Heart right ventricle (tissue), 16 donors: ENCODE measurements around the gene GRK1. TPM values are rescaled to one million over a fixed set of nuclear protein-coding genes. Genes with fewer than 3 reads are reported as not detected.

Experiments used
- ATAC-seq, 8 donors: fragments of 200-7000 bp; cut with Tn5 transposase; one replicate each; pipeline ENCODE4 v1.9.1; 2020; ENCODE audit warnings: mild to moderate bottlenecking in 8 of 8, moderate library complexity in 8 of 8, moderate number of reproducible peaks in 1 of 8
- DNase-seq, 2 donors: peaks; one replicate each; pipeline ENCODE4 v3.0.0-alpha.2; 2020
- H3K27ac ChIP-seq, 10 donors: fragments of 200-600 bp; sonication (generic) in 2 of 10; one replicate each; pipeline versions ENCODE4 v1.5.0 to v1.8.0; 2020 to 2022; ENCODE audit warnings: mild to moderate bottlenecking in 3 of 10
- H3K27me3 ChIP-seq, 7 donors: fragments of 200-600 bp; one replicate each; pipeline ENCODE4 v1.8.0; 2021 to 2022; ENCODE audit warnings: mild to moderate bottlenecking in 2 of 7
- H3K36me3 ChIP-seq, 9 donors: fragments of 200-600 bp; sonication (generic) in 1 of 9; one replicate each; pipeline versions ENCODE4 v1.5.0 to v1.8.0; 2020 to 2022; ENCODE audit warnings: mild to moderate bottlenecking in 2 of 9
- H3K4me1 ChIP-seq, 9 donors: fragments of 200-600 bp; sonication (generic) in 1 of 9; one replicate each; pipeline versions ENCODE4 v1.5.0 to v1.8.0; 2020 to 2022; ENCODE audit warnings: mild to moderate bottlenecking in 4 of 9
- H3K4me3 ChIP-seq, 10 donors: fragments of 200-600 bp; sonication (generic) in 2 of 10; one replicate each; pipeline versions ENCODE4 v1.5.0 to v1.8.0; 2020 to 2022; ENCODE audit warnings: mild to moderate bottlenecking in 7 of 10, moderate library complexity in 2 of 10
- H3K9me3 ChIP-seq, 11 donors: fragments of 200-600 bp in 10 of 11; sonication (generic) in 2 of 11; one replicate each; pipeline versions ENCODE4 v1.5.0 to v1.8.0; 2013 to 2022; ENCODE audit warnings: mild to moderate bottlenecking in 2 of 11, control low read depth in 1 of 11, moderate library complexity in 1 of 11
- CTCF ChIP-seq, 9 donors: fragments of 200-600 bp; sonication (generic) in 2 of 9; IDR thresholded peaks; one replicate each; pipeline versions ENCODE4 v1.5.0 to v1.8.0; 2021 to 2022; ENCODE audit warnings: antibody characterized with exemption in 9 of 9, mild to moderate bottlenecking in 5 of 9, moderate library complexity in 1 of 9
- WGBS, 2 donors: extraction: QIAGEN DNeasy Blood & Tissue Kit; methylation state at CpG; one replicate each; pipeline ENCODE4 v1.1.7; 2013; ENCODE audit warnings: inconsistent platforms in 1 of 2; 5-methylcytosine and 5-hydroxymethylcytosine counted together
- intact Hi-C, 10 donors: fragments of 100-400 bp; cut with DNase I; formaldehyde crosslinking; loops; one replicate each; pipeline versions ENCODE4 v1.11.1 to v1.14.2; 2022
- polyA plus RNA-seq, 2 donors: library from polyadenylated mRNA; stranded (reverse); fragments of 200-250 nt; gene quantifications; one replicate each; pipeline ENCODE4 v1.2.3, GENCODE V29; 2013
- total RNA-seq, 10 donors: library from RNA; stranded (reverse); fragmentation: NEBNext Ultra II Directional in 3 of 10; extraction: Animal tissue kit (Norgen Biotek cat#: 25700) in 3 of 10; gene quantifications; one replicate each; pipeline versions ENCODE4 v1.2.1 to v1.2.4, GENCODE V29; 2021 to 2023
- donor health status: Arrhythmogenic right ventricular cardiomyopathy.
- donor health status: ischemic (EF 13 %, LVEDD 7.1; RV severe dilation, severe dysfunction).
- donor health status: healthy with polysubstance abuse.
- donor health status: DM: no; HTN: yes; CAD: no.
- donor health status: DM: no; HTN: no; CAD: no.
- donor health status: ischemic (EF 25% LVEDD 6.9; RV normal size, moderate dysfunction).
- donor health status: ischemic (EF 25% LVEDD 5.7; RV mildly dilated, moderate dysfunction).
- donor health status: healthy.
- donor health status: DM: yes; HTN: yes; CAD: no.
- donor health status: Ischemic cardiomyopathy.
- donor health status: ischemic (EF 35%, LVEDD 5.7; RV mildly dilated, moderate dysfunction).
- donor health status: nonischemic (EF 11% LVEDD 7.7; RV severe dilation, severe dysfunction).
- donor health status: DM: yes; HTN: yes; CAD: no.
- donor health status: PGD.
- donor health status: ischemic (EF 29% LVEDD 5.4; RV normal size, mild dysfunction).
- donor health status: nonischemic (EF 23%, LVEDD 6.1; RV moderate dilation, normal function).

Gene GRK1
- total and polyA plus RNA-seq, 12 donors, result 0.01 to 0.79 (median 0.18) TPM; not detected in 4

GRCh38 chr13:113769881-113770280 is 102.9 kb downstream of the GRK1 start:
- H3K27me3 ChIP-seq, result no peaks in the 10 kb centered on the region
- no peak overlapping the region for H3K4me3 ChIP-seq
- peaks cover 0 to 7% (median 0%) of the 10 kb centered on the region in 9 donors for H3K4me1 ChIP-seq
- peaks cover 0 to 16% (median 0%) of the 10 kb centered on the region in 11 donors for H3K9me3 ChIP-seq
- ATAC-seq (no peak), DNase-seq (no peak)
- H3K36me3 ChIP-seq, result peaks cover 0 to 38% (median 0%) of the 10 kb centered on the region in 9 donors
- no peak overlapping the region for H3K27ac ChIP-seq
- WGBS, 2 donors, result 84 to 87% methylated on average over 13 of the region's 13 CpGs
- intact Hi-C loops, result no loop called here
- TF ChIP-seq CTCF (IDR thresholded peaks at IDR 0.05), result no peak

- TF ChIP-seq CTCF (IDR thresholded peaks at IDR 0.05), result no peak
- intact Hi-C loops, result no loop called here
- 70 to 75% methylated on average over 8 of the region's 8 CpGs for WGBS, 2 donors
Observed at GRCh38 chr13:113770441-113770840, 103.4 kb downstream of the GRK1 start.

GRCh38 chr13:113770937-113771336 is 103.9 kb downstream of the GRK1 start:
- Histone ChIP-seq H3K4me3 (no peak overlapping the region), H3K36me3 (peaks cover 0 to 38% (median 0%) of the 10 kb centered on the region in 9 donors), H3K4me1 (peaks cover 0 to 7% (median 0%) of the 10 kb centered on the region in 9 donors), H3K27me3 (peaks cover 0 to 6% (median 4%) of the 10 kb centered on the region in 7 donors), H3K27ac (peak overlapping the region in 1 of 10 donors; percentile 5), H3K9me3 (peaks cover 0 to 16% (median 0%) of the 10 kb centered on the region in 11 donors)
- WGBS, 2 donors, result 91 to 93% methylated on average over 5 of the region's 5 CpGs
- TF ChIP-seq CTCF (IDR thresholded peaks at IDR 0.05), result no peak
- DNase-seq (no peak), ATAC-seq (no peak)
- intact Hi-C loops, result no loop called here

More at GRCh38 chr13:113770441-113770840, 103.4 kb downstream of the GRK1 start:
- peaks cover 0 to 7% (median 0%) of the 10 kb centered on the region in 9 donors for H3K4me1 ChIP-seq
- H3K36me3 ChIP-seq, result peaks cover 0 to 38% (median 0%) of the 10 kb centered on the region in 9 donors
- no peak overlapping the region for H3K27ac ChIP-seq
- DNase-seq, result no peak
- H3K4me3 ChIP-seq, result no peak overlapping the region
- H3K27me3 ChIP-seq, result peaks cover 0 to 4% (median under 1%) of the 10 kb centered on the region in 7 donors
- no peak for ATAC-seq
- H3K9me3 ChIP-seq, result peaks cover 0 to 16% (median 0%) of the 10 kb centered on the region in 11 donors

- no peak for TF ChIP-seq CTCF (IDR thresholded peaks at IDR 0.05)
- H3K36me3 ChIP-seq, result peaks cover 0 to 38% (median 0%) of the 10 kb centered on the region in 9 donors
- peak overlapping the region in 1 of 10 donors; percentile 5 for H3K27ac ChIP-seq
- peaks cover 0 to 16% (median 0%) of the 10 kb centered on the region in 11 donors for H3K9me3 ChIP-seq
- DNase-seq (no peak), ATAC-seq (no peak)
- H3K4me1 ChIP-seq, result peaks cover 0 to 7% (median 0%) of the 10 kb centered on the region in 9 donors
- 40 to 48% methylated on average over 4 of the region's 4 CpGs for WGBS, 2 donors
- intact Hi-C loops, result no loop called here
- peaks cover 0 to 14% (median 7%) of the 10 kb centered on the region in 7 donors for H3K27me3 ChIP-seq
- H3K4me3 ChIP-seq, result no peak overlapping the region
Observed at GRCh38 chr13:113771709-113772331, 104.8 kb downstream of the GRK1 start.
